CD14-positive monocyte (primary cell): ENCODE data around the gene FOXO1. TPM values are rescaled to one million over a fixed set of nuclear protein-coding genes. Genes with fewer than 3 reads are reported as not detected.

Experiments used
- DNase-seq, 3 donors: peaks; one replicate each; pipeline ENCODE4 v3.0.0-alpha.2; 2011 to 2022
- H2AFZ ChIP-seq: 2 replicates; pipeline ENCODE4 v1.6.0; 2012; ENCODE audit warnings: mild to moderate bottlenecking, low read depth, low read length, inconsistent platforms; ENCODE audit not compliant: insufficient read depth, poor library complexity, severe bottlenecking
- H3K27ac ChIP-seq, 2 donors: 1 replicate in 1 of 2; 2 replicates in 1 of 2; pipeline ENCODE4 v1.5.1; 2012 to 2013; ENCODE audit warnings: low read length in 2 of 2, control low read depth in 1 of 2, inconsistent platforms in 1 of 2, low read depth in 1 of 2, mild to moderate bottlenecking in 1 of 2
- H3K27me3 ChIP-seq, 2 donors: one replicate each; pipeline versions ENCODE4 v1.6.0 to v1.6.1; 2011 to 2013; ENCODE audit warnings: low read length in 2 of 2; ENCODE audit not compliant: control insufficient read depth in 2 of 2, insufficient read depth in 2 of 2
- H3K36me3 ChIP-seq, 2 donors: replicated peaks in 1 of 2; 1 replicate in 1 of 2; 2 replicates in 1 of 2; pipeline versions ENCODE4 v1.5.1 to v1.6.1; 2012 to 2013; ENCODE audit warnings: low read length in 2 of 2, control low read depth in 1 of 2, inconsistent platforms in 1 of 2, mild to moderate bottlenecking in 1 of 2; ENCODE audit not compliant: insufficient read depth in 2 of 2, control insufficient read depth in 1 of 2
- H3K4me1 ChIP-seq, 2 donors: 1 replicate in 1 of 2; 2 replicates in 1 of 2; pipeline versions ENCODE4 v1.5.1 to v1.6.1; 2012 to 2013; ENCODE audit warnings: low read length in 2 of 2, control low read depth in 1 of 2, inconsistent platforms in 1 of 2, mild to moderate bottlenecking in 1 of 2, moderate library complexity in 1 of 2; ENCODE audit not compliant: insufficient read depth in 2 of 2, control insufficient read depth in 1 of 2
- H3K4me2 ChIP-seq: replicated peaks from 2 replicates; pipeline ENCODE3; 2012; ENCODE audit warnings: low read length, moderate library complexity, mild to moderate bottlenecking; ENCODE audit not compliant: poor library complexity, severe bottlenecking; ENCODE audit errors: extremely low read depth
- H3K4me3 ChIP-seq, 3 experiments: fragments of 200-600 bp in 1 of 3; sonication (generic) in 1 of 3; replicated peaks in 1 of 3; 1 replicate in 2 of 3; 2 replicates in 1 of 3; pipeline ENCODE4 v1.5.1; 2011 to 2013; ENCODE audit warnings: low read length in 3 of 3, mild to moderate bottlenecking in 3 of 3, control low read depth in 2 of 3, low read depth in 2 of 3, inconsistent platforms in 1 of 3, moderate library complexity in 1 of 3
- H3K79me2 ChIP-seq: 2 replicates; pipeline ENCODE4 v1.6.0; 2012; ENCODE audit warnings: mild to moderate bottlenecking, control low read depth, inconsistent platforms, low read length, moderate library complexity; ENCODE audit not compliant: insufficient read depth
- H3K9ac ChIP-seq: 2 replicates; pipeline ENCODE4 v1.6.0; 2017; ENCODE audit warnings: low read length, mild to moderate bottlenecking; ENCODE audit not compliant: insufficient read depth, poor library complexity, severe bottlenecking
- H3K9me3 ChIP-seq, 2 donors: replicated peaks in 1 of 2; 1 replicate in 1 of 2; 2 replicates in 1 of 2; pipeline versions ENCODE4 v1.5.1 to v1.6.1; 2012 to 2013; ENCODE audit warnings: low read length in 2 of 2, control low read depth in 1 of 2; ENCODE audit not compliant: control insufficient read depth in 1 of 2, insufficient read depth in 1 of 2
- H4K20me1 ChIP-seq: 2 replicates; pipeline ENCODE4 v1.6.0; 2012; ENCODE audit warnings: mild to moderate bottlenecking, low read length, control low read depth, moderate library complexity; ENCODE audit not compliant: insufficient read depth
- H3K27ac Mint-ChIP-seq, 7 donors: one replicate each; pipeline ENCODE4 v1.8.0; 2020; ENCODE audit warnings: mild to moderate bottlenecking in 7 of 7, mixed read lengths in 7 of 7, moderate library complexity in 6 of 7, inconsistent platforms in 2 of 7
- H3K27me3 Mint-ChIP-seq, 3 donors: one replicate each; pipeline ENCODE4 v1.8.0; 2021 to 2022; ENCODE audit warnings: low read depth in 3 of 3, mild to moderate bottlenecking in 3 of 3, mixed read lengths in 3 of 3, moderate library complexity in 3 of 3, inconsistent platforms in 1 of 3
- H3K36me3 Mint-ChIP-seq, 2 donors: one replicate each; pipeline ENCODE4 v1.8.0; 2020; ENCODE audit warnings: mixed read lengths in 2 of 2, inconsistent platforms in 1 of 2, mild to moderate bottlenecking in 1 of 2
- H3K4me1 Mint-ChIP-seq: one replicate; pipeline ENCODE4 v1.8.0; 2020; ENCODE audit warnings: mild to moderate bottlenecking, mixed read lengths
- H3K4me3 Mint-ChIP-seq, 2 donors: one replicate each; pipeline ENCODE4 v1.8.0; 2020; ENCODE audit warnings: mild to moderate bottlenecking in 2 of 2, mixed read lengths in 2 of 2, moderate library complexity in 1 of 2
- H3K9me3 Mint-ChIP-seq, 7 donors: one replicate each; pipeline ENCODE4 v1.8.0; 2020 to 2022; ENCODE audit warnings: mixed read lengths in 7 of 7, mild to moderate bottlenecking in 6 of 7, moderate library complexity in 6 of 7, inconsistent platforms in 2 of 7
- WGBS: methylation state at CpG from one replicate; pipeline ENCODE4 v1.1.5; 2013; ENCODE audit warnings: missing lambda C conversion rate; ENCODE audit not compliant: insufficient coverage; 5-methylcytosine and 5-hydroxymethylcytosine counted together
- intact Hi-C, 2 donors: fragments of 100-400 bp; cut with micrococcal nuclease; formaldehyde crosslinking; loops; one replicate each; pipeline versions ENCODE4 v1.15.0 to v1.15.1; 2023
- polyA plus RNA-seq, 3 donors: library from polyadenylated mRNA; depleted of rRNA in 1 of 3; unstranded in 2 of 3; stranded (reverse) in 1 of 3; fragments of 300-500 nt in 2 of 3; fragments of >200 nt in 1 of 3; fragmentation: Illumina TruSeq in 2 of 3; gene quantifications; 1 replicate in 2 of 3; 2 replicates in 1 of 3; pipeline ENCODE4 v1.2.3, GENCODE V29; 2012 to 2021
- TF ChIP-seq, protein P1 (sequence below): fragments of 200-600 bp; IDR thresholded peaks from one replicate; pipeline ENCODE4 v1.8.0; 2022; ENCODE audit warnings: antibody characterized with exemption, mild to moderate bottlenecking

Gene FOXO1
- polyA plus RNA-seq, 3 donors, result 3.1 to 11.3 (median 8.0) TPM

DNA sequence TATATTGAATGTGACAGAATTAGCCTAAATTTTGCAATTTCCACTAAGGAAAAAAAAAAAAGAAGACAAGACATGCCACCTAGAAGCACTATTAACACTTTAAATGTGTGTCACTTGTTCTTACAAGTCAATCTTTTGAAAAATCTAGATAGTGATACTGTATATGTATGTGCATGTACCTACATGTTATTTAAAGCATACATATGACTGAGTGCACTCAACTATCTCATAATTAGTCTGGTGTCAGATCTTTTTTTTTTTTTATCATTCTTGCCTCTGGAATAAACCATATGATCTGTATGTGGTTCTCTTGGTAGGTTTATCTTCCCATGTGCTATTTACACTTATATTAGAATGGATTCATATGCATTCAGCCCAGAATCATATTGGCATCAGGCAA, 62.3 kb downstream of the FOXO1 start:
- H3K27ac Mint-ChIP-seq, result no peak overlapping the region
- H3K4me1 Mint-ChIP-seq, result peaks cover 21% of the 10 kb centered on the region
- no peak overlapping the region for H2AFZ ChIP-seq
- intact Hi-C loops, result no loop called here
- H3K27ac ChIP-seq, result no peak overlapping the region
- H3K4me3 Mint-ChIP-seq, result no peak overlapping the region
- no peaks in the 10 kb centered on the region for H3K36me3 ChIP-seq
- H3K27me3 ChIP-seq, result no peaks in the 10 kb centered on the region
- no peaks in the 10 kb centered on the region for H3K79me2 ChIP-seq
- no peaks in the 10 kb centered on the region for H3K9me3 ChIP-seq
- no peaks in the 10 kb centered on the region for H3K27me3 Mint-ChIP-seq
- no peak overlapping the region for H3K9ac ChIP-seq
- no peak for DNase-seq
- H3K4me2 ChIP-seq, result no peak overlapping the region
- no peak overlapping the region for H3K4me3 ChIP-seq
- H3K4me1 ChIP-seq, result no peaks in the 10 kb centered on the region
- peaks cover 85% of the 10 kb centered on the region for H4K20me1 ChIP-seq
- peaks cover 0 to 3% (median 0%) of the 10 kb centered on the region in 7 donors for H3K9me3 Mint-ChIP-seq
- H3K36me3 Mint-ChIP-seq, result peaks cover 2 to 4% of the 10 kb centered on the region in 2 donors
- TF ChIP-seq, protein P1, sequence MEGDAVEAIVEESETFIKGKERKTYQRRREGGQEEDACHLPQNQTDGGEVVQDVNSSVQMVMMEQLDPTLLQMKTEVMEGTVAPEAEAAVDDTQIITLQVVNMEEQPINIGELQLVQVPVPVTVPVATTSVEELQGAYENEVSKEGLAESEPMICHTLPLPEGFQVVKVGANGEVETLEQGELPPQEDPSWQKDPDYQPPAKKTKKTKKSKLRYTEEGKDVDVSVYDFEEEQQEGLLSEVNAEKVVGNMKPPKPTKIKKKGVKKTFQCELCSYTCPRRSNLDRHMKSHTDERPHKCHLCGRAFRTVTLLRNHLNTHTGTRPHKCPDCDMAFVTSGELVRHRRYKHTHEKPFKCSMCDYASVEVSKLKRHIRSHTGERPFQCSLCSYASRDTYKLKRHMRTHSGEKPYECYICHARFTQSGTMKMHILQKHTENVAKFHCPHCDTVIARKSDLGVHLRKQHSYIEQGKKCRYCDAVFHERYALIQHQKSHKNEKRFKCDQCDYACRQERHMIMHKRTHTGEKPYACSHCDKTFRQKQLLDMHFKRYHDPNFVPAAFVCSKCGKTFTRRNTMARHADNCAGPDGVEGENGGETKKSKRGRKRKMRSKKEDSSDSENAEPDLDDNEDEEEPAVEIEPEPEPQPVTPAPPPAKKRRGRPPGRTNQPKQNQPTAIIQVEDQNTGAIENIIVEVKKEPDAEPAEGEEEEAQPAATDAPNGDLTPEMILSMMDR, result no peak

DNA sequence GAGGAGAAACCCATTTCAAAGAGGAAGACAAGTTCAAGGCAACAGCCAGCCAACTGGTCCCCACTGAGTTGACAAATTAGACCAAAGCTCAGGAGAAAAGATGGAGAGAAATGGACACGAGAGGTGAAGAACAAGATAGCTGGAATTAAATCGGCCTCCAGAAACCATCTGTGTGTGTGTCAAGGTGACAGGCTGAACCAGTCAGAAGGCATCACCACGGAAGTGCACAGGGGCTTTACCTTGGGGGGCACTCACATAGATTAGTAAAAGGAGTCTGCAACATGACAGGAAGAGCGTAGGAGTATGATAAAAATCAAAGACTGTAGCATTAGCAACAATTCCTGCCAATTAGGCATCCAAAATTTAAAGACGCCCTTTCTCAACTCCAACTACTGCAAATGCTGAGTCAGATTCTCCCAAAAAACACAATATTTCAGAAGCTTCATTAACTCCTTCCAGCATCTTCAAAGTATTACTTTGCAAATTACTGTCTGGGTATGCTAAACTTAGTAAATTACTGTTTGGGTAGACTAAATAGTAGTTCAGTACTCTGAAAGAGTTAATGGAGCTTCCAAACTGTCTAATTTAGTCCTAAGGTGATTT, 66.2 kb downstream of the FOXO1 start:
- DNase-seq, result no peak

More for the DNA sequence above, 66.2 kb downstream of the FOXO1 start:
- H3K79me2 ChIP-seq, result no peaks in the 10 kb centered on the region
- H3K9me3 ChIP-seq, result no peaks in the 10 kb centered on the region
- no peak overlapping the region for H3K4me2 ChIP-seq
- Mint-ChIP-seq H3K4me3 (no peak overlapping the region), H3K36me3 (peaks cover 0 to 4% of the 10 kb centered on the region in 2 donors), H3K4me1 (peaks cover 26% of the 10 kb centered on the region), H3K27me3 (no peaks in the 10 kb centered on the region), H3K9me3 (peaks cover 0 to 3% (median 0%) of the 10 kb centered on the region in 7 donors), H3K27ac (peak overlapping the region in 1 of 7 donors; percentile 78)
- peaks cover 93% of the 10 kb centered on the region for H4K20me1 ChIP-seq
- H3K27me3 ChIP-seq, result no peaks in the 10 kb centered on the region
- H3K4me1 ChIP-seq, result no peaks in the 10 kb centered on the region
- TF ChIP-seq, protein P1, result no peak
- no peak overlapping the region for H3K4me3 ChIP-seq
- no peaks in the 10 kb centered on the region for H3K36me3 ChIP-seq
- no peak overlapping the region for H3K27ac ChIP-seq
- H2AFZ ChIP-seq, result no peak overlapping the region
- intact Hi-C loops, result no loop called here
- H3K9ac ChIP-seq, result no peak overlapping the region
- 100% methylated on average over 3 of the region's 5 CpGs for WGBS
